Measurements from ENCODE around the gene TMEM97.
"Not testable (repeated sequence)": the region's sequence is repeated elsewhere in the genome, so short reads cannot be mapped to it uniquely, and the experiment has no call there.

The TMEM97 gene

DNA sequence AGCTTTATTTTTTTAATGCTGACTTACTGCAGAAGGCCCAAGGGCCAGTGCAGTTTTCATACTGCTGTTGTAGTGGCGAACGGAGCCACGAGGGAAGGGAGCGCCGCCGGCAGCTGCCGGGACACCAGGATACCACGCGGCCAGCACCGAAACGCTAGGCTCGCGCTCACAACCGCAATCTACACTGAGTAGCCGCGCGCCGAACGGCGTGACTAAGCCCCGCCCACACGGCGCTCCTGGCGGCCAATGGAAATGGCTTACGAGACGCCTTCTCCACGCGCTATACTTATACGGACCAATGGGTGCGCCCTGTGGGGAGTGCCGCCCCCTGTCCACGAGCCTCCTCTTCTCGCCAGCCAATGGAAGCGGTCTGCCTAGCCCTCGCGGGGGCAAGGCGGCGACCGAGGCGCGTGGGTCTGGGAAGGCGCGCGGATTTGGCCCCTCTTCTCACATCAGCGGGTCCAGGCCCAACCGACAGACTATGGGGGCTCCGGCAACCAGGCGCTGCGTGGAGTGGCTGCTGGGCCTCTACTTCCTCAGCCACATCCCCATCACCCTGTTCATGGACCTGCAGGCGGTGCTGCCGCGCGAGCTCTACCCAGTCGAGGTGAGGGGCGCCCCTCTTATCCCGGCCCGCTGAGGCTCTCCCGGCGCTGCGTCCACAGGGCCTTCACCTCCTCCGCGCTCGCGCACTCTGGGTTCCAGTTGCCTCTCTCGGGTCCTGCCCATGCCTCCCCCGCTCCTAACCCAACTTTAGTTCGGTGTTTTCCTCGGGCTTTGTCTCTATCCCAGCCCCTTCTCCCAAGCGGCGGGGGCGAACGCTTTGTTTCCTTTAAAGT lies at the start of gene TMEM97:
TMEM97 (plus strand) TSS at position 442 of the 839 bp plus-strand sequence; CDS start at position 482, 40 bp downstream.
- TF ChIP-seq, protein P1, sequence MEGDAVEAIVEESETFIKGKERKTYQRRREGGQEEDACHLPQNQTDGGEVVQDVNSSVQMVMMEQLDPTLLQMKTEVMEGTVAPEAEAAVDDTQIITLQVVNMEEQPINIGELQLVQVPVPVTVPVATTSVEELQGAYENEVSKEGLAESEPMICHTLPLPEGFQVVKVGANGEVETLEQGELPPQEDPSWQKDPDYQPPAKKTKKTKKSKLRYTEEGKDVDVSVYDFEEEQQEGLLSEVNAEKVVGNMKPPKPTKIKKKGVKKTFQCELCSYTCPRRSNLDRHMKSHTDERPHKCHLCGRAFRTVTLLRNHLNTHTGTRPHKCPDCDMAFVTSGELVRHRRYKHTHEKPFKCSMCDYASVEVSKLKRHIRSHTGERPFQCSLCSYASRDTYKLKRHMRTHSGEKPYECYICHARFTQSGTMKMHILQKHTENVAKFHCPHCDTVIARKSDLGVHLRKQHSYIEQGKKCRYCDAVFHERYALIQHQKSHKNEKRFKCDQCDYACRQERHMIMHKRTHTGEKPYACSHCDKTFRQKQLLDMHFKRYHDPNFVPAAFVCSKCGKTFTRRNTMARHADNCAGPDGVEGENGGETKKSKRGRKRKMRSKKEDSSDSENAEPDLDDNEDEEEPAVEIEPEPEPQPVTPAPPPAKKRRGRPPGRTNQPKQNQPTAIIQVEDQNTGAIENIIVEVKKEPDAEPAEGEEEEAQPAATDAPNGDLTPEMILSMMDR (conservative IDR thresholded peaks at IDR 0.05), result no peak
- peak; percentile 74 for TF ChIP-seq ZFX (IDR thresholded peaks at IDR 0.05)
- peak within 1 kb of the TSS; percentile 91 for H3K27ac ChIP-seq

DNA sequence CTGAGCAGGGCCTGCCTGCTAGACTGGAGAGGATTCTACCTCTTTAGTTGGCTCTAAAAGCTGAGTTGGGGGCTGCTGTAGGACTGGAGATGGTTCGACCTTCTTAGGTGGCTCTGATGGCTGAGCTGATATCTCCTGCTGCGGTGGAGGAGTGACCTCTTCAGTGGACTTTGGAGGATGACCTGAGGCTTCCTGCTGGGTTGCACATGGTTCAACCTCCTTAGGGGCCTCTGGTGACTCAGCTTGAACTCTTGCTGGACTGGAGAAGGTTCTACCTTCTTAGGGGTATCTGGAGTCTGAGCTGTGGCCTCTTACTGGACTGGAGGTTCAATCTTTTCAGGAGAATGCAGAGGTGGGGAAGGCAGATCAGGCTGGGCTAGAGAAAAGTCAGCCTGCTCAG lies 48.9 kb upstream of the TMEM97 start:
- no peak for TF ChIP-seq ZFX (IDR thresholded peaks at IDR 0.05)
- TF ChIP-seq, protein P1 (conservative IDR thresholded peaks at IDR 0.05), result no peak

DNA sequence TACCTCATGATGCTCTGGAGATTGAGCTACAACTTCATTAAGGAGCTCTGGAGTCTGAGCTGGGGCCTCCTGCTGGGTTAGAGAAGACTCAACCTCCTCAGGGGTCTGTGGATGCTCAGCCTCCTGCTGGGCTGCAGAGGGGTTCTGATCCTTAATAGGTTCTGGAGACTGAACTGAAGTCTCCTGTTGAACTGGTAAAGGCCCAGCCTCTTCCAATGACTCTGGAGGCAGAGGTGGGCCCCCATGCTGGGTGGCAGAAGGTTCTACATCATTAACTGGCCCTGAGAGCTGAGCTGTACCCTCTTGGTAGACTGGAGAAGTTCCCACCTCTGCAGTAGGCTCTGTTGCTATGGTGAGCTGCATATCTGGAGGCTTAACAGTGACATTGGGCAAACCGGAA lies 48.1 kb upstream of the TMEM97 start:
- no peak overlapping the region for H3K27ac ChIP-seq
- TF ChIP-seq, protein P1 (conservative IDR thresholded peaks at IDR 0.05), result no peak
- no peak for TF ChIP-seq ZFX (IDR thresholded peaks at IDR 0.05)

More for the DNA sequence above, 48.9 kb upstream of the TMEM97 start:
- H3K27ac ChIP-seq, result no peak overlapping the region

DNA sequence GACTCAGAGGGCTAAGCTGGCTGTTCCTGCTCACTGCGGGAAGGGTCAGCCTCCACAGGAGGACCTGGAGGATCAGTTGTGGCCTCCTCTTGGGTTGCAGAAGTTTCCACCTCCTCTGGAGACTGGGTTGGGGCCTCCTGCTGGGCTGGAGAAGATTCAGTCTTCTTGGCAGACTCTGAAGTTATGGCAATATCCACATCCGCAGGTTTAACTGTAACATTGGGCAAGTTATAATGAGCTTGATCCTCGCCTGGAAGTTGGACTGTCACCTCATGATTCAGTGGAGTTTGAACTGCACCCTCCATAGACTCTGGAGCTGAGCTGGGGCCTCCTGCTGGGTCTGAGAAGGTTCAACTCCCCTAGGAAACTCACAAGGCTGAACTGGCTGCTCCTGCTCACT lies 47.6 kb upstream of the TMEM97 start:
- TF ChIP-seq ZFX (IDR thresholded peaks at IDR 0.05), result no peak
- TF ChIP-seq, protein P1 (conservative IDR thresholded peaks at IDR 0.05), result no peak
- H3K27ac ChIP-seq, result no peak overlapping the region

DNA sequence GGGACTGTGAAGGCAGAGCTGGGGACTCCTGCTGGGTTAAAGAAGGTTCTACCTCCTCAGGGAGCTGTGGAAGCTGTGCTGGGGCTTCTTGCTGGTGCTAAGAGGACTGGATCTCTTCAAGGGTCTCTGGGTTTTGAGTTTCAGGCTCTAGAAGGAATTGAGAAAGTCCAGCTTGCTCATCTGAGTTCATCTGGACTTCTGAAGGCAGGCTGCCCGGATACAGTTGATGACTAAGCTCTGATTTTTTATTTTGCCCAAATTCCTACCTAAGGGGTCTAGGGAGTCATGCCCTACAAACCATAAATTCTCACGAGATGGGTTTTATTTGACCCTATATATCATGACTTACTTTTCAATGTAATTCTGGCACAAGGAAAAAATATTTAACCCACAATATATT lies 46.8 kb upstream of the TMEM97 start:
- no peak overlapping the region for H3K27ac ChIP-seq
- TF ChIP-seq, protein P1 (conservative IDR thresholded peaks at IDR 0.05), result no peak
- no peak for TF ChIP-seq ZFX (IDR thresholded peaks at IDR 0.05)

DNA sequence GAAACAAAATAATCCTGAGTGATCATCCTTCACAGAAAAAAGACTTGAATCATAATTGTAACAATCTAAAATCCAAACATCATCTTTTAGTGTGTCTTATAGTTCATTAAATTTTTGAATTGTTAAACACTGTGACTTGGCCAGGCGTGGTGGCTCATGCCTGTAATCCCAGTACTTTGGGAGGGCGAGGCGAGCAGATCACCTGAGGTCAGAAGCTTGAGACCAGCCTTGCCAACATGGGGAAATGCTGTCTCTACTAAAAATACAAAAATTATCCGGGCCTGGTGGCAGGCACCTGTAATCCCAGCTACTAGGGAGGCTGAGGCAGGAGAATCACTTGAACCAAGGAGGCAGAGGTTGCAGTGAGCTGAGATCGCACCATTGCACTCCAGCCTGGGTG lies 45.7 kb upstream of the TMEM97 start:
- H3K27ac ChIP-seq, result not testable (repeated sequence)

DNA sequence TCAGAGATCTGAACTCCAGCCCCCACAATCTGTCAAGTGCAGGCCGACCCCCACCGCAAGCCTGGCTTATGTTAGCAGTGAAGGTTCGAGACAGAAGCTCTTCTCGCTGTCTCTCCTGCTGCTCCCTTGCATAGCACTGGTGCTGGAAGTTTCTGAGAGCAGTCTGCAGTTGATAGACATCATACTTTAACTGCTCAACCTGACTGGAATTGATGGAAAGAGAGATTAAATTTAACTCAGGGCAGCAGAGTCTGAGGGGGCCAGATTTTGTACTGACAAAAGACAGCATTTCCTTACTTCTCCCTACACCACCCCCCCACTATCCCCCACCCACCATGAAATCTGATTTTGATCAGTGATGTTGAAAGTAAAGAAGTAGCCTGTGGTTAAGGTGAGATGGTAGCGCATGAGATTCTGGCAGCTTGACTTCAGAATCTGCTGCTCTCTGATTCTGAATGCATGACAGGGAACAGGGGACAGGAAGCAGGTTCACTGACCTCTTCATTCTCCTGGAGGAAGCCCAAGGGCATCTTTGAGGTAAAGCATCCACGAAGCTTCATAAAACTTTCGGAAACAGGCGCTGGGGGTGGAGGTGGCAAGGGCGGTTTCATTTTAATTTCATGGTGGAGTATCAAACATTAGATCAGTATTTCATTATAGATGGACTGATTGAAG lies 44.3 kb upstream of the TMEM97 start:
- TF ChIP-seq, protein P1 (conservative IDR thresholded peaks at IDR 0.05), result no peak
- no peak overlapping the region for H3K27ac ChIP-seq
